HG02852 (cell line): Measurements from ENCODE around the gene TUBA3E.
A peak's percentile ranks its signal among the peaks of the same experiment; 100 is the strongest.
"Not testable (repeated sequence)": the region's sequence is repeated elsewhere in the genome, so short reads cannot be mapped to it uniquely, and the experiment has no call there.

Source experiments
- ATAC-seq: cut with Tn5 transposase; IDR thresholded peaks from one replicate; pipeline ENCODE4 v1.9.1; 2021; ENCODE audit warnings: mild to moderate bottlenecking, moderate library complexity; ENCODE audit not compliant: unreplicated experiment

The TUBA3E gene

GRCh38 chr2:130192451-130192850, 5.8 kb downstream of the TUBA3E start:
- not testable (repeated sequence) for ATAC-seq

GRCh38 chr2:130191319-130191718, 6.9 kb downstream of the TUBA3E start:
- ATAC-seq = not testable (repeated sequence)

DNA sequence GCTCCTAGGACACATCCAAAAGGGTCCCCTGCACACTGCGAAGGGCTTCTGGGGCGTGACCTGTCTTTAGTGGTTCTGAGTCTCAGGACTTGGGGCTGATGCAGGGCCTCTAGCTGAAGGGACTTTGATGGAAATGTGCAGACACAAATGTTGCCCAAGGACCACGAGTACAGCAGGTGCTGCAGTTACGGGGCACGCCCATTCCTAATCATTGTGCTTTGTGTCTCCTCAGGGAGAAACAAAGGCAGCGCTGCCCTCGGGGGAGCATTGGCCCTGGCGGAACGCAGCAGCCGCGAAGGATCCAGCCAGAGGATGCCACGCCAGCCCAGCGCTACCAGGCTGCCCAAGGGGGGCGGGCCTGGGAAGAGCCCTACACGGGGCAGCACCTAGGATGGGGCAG, 8.0 kb downstream of the TUBA3E start:
- ATAC-seq = no peak

DNA sequence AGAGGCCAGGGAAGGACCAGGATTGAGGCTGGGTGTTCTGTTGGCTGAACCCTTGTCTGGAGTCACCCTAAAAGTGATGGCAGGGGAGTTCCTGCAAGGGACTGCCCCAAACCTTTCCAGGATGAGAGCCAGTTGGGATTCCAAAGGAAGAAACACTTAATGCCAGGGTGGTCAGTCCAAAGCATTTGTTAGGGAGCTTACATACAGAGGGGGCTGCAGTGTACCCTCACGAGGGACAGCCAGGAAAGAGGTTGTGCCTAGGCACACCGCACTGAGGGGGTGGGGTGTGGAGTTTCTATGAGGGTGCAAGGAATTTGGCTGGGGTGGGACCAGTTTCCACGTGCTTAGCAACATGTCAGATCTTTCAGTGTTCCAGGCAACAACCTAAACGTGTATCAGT, 9.3 kb downstream of the TUBA3E start:
- ATAC-seq = not testable (repeated sequence)

DNA sequence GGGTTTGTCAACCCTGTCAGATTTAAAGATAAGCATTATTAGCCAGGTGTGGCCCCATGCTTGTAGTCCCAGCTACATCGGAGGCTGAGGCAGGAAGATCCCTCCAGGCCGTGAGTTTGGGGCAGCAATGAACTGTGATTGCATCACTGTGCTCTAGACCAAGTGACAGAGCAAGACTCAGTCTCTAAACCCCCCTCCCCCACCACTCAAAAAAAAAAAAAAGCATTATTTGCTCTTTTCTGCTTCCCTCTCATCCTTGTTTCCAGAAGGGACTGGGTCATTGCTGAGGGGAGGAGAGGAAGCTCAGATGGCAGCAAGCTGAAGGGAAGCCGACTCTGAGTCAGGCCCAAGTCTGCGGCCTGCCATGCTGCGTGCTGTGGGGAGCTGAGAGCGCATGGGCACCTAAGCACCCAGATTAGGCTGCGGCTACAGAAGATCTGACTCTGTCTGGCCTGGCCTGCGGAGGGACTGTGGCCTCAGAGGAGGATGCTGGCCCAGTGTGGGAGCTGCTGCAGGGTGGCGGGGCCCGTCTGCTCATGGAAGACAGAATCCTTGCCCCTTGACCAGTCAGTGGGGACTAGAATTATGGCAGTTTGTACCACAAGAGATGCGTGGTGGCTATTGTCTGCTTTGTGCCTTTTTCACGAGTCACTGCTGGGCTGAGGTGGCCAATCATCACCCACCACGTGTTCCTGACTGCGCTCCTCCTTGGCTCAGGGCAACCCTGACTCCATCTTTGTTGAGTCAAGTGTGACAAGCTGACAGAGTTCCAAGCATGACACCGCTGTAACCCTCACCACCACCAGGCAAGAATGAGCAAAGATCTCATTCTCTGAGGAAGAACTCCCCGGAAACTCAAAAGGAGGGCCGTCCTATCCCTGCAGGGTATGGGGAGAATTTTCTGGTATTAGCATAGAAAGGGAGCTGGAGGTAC, 10.1 kb downstream of the TUBA3E start:
- not testable (repeated sequence) for ATAC-seq

DNA sequence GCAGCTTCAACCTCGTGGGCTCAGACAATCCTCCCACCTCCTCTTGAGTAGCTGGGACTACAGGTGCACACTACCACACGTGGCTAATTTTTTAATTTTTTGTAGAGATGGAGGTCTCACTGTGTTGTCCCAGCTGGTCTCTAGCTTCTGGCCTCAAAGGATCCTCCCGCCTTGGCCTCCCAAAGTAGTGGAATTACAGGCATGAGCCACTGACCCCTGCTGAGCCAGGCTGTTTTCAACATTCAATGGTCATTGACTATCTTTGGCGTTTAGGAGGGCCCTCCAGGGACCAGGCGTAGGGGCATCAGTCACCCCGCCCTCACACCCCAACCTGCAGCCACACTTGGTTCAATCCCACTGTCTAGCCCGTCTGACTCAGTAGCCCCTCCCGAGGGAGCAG, 11.0 kb downstream of the TUBA3E start:
- ATAC-seq = no peak

DNA sequence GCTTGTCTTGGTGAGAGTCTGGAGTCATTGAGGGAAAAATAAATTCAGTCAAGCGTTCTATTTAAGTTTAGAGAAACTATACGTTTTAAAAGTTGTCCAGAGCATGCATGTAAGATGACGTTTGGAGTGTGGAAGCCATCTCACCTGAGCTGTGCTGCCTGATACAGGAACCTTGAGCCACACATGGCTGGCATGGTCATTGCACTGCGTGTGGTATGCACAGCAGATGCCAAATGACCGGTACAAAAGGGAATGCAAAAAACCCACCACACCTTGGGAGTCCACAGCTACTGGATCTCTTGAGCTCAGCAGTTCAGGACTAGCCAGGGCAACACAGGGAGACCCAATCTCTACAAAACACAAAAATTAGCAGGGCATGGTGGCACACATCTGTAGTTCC, 11.8 kb downstream of the TUBA3E start:
- no peak for ATAC-seq

DNA sequence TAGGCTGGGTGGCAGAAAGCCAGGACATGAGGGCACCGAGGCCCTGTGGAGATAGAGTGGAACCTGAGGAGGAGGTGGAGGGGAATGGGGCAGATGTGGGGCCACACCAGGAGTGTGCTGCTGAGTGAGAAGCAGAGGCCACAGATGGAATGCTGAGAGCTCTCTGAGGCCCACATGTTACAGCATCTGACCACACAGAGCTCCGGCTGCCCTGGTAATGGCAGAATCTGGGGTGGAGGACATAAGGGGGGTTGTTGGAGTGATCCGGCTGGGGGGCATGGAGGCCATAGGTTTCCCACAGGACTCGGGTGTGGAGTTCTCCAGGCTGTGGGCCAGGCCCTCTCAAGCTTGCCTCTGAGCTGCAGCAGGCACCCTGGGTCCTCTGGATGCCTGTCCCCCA, 12.3 kb downstream of the TUBA3E start:
- no peak for ATAC-seq

DNA sequence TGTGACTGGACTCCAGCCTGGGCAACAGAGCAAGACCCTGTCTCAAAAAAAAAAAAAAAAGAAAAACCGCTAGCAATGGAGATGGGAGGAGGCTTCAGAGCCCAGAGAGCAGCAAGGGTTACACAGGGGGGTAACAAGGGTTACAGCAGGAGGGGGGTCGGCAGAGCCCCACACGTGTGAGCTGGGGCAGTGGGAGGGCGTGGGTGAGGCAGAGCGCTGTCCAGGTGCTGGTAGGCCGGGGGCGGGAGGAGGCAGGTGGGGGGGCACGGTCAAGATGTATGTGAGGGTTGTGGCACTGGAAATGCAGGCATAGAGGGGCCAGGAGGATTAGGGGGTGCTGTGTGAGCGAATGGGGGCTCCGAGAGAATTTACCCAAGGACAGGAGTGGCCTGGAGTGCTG, 12.8 kb downstream of the TUBA3E start:
- ATAC-seq = no peak

GRCh38 chr2:130183512-130184373, 14.5 kb downstream of the TUBA3E start:
- ATAC-seq = no peak

- ATAC-seq = peak; percentile 21
Observed at GRCh38 chr2:130182826-130183511, 15.3 kb downstream of the TUBA3E start.

- peak; percentile 82 for ATAC-seq
Observed at GRCh38 chr2:130181880-130182682, 16.2 kb downstream of the TUBA3E start, which contains the start of gene MZT2B. Gene MZT2B (plus strand): TSS chr2:130182262. CDS start chr2:130182283, 21 bp downstream.

- ATAC-seq = peak; percentile 59
Observed at GRCh38 chr2:130181325-130181879, 16.8 kb downstream of the TUBA3E start, which contains the start of gene SMPD4. Gene SMPD4 (minus strand): TSS chr2:130181602. CDS start chr2:130176592, 5,010 bp downstream.

DNA sequence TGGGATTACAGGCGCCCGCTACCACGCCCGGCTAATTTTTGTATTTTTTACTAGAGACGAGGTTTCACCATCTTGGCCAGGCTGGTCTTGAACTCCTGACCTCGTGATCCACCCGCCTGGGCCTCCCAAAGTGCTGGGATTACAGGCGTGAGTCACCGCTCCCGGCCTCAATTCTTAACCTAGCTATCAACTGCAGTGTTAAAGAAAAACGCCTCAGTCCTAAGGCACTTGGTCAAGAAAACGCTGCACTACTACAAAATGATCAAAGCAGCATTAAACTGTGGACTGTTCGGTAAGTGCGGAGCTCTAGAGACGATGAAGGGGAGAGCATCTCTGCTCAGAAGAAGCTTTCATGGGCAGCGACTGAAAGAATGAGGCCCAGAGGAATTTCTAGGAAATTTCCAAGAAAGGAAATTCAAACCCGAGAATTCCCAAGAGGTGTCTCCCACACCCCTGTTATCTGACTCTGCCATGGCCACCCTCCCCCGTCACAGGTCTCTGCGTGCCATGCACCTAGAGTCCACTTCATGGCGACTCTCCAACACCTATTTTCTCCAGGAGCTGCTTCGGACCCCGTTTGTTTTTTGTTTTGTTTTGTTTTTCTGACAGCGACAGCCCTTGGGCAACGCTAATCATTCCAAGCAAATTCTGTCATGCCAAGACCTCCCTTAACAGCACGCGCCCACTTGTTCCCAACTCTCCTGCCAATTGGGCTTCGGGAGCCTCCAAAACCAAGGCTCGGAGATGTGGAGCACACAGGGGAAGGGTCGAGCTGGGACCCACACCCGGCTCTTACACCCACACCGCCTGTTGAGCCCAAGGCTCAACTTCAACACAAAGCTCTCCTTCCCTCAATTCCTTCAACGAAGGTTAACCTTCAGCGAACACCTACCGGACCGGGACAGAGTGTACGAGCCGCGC, 17.6 kb downstream of the TUBA3E start:
- ATAC-seq = not testable (repeated sequence)

GRCh38 chr2:130174866-130175265, 23.4 kb downstream of the TUBA3E start:
- ATAC-seq = peak; percentile 92

GRCh38 chr2:130169896-130170295, 28.3 kb downstream of the TUBA3E start:
- ATAC-seq = no peak

GRCh38 chr2:130169163-130169562, 29.1 kb downstream of the TUBA3E start:
- ATAC-seq = not testable (repeated sequence)

DNA sequence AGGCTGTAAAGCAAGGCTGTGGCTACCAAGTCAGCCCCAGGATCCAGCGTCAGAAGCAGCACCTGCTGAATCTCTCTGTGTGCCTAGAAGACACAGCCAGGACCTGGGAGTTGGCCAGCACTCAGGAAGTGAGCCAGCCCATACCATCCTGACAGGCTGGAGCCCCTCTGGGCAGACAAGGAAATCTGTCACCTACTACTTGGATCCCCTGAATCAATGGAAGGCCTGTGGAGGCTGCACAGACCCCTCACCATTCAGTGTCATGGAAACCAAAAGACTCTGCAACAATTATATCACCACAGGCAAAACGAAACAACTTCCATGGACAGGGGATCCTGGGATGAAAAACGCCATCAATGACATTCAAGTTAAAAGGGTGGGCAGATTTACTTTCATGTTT, 31.6 kb downstream of the TUBA3E start:
- not testable (repeated sequence) for ATAC-seq
